Cardiac fibroblast (primary cell): ENCODE results near the gene FBXO34.
A peak's percentile ranks its signal among the peaks of the same experiment; 100 is the strongest.

ENCODE experiments used
- DNase-seq, 2 donors: peaks; one replicate each; pipeline versions ENCODE4 v3.0.0 to v3.0.0-alpha.2; 2010; ENCODE audit warnings: low read depth in 2 of 2
- H3K4me3 ChIP-seq, 2 donors: replicated peaks in 1 of 2; 1 replicate in 1 of 2; 2 replicates in 1 of 2; pipeline ENCODE4 v1.5.1; 2011; ENCODE audit warnings: low read depth in 2 of 2, low read length in 2 of 2, mild to moderate bottlenecking in 2 of 2, moderate library complexity in 1 of 2
- TF ChIP-seq, protein P1 (sequence below): IDR thresholded peaks from one replicate; pipeline ENCODE4 v1.5.1; 2011; ENCODE audit warnings: low read depth, mild to moderate bottlenecking, low read length, inconsistent platforms

FBXO34 gene

GRCh38 chr14:55249423-55249822 lies 21.8 kb upstream of the FBXO34 start:
- no peak overlapping the region for H3K4me3 ChIP-seq
- TF ChIP-seq, protein P1, sequence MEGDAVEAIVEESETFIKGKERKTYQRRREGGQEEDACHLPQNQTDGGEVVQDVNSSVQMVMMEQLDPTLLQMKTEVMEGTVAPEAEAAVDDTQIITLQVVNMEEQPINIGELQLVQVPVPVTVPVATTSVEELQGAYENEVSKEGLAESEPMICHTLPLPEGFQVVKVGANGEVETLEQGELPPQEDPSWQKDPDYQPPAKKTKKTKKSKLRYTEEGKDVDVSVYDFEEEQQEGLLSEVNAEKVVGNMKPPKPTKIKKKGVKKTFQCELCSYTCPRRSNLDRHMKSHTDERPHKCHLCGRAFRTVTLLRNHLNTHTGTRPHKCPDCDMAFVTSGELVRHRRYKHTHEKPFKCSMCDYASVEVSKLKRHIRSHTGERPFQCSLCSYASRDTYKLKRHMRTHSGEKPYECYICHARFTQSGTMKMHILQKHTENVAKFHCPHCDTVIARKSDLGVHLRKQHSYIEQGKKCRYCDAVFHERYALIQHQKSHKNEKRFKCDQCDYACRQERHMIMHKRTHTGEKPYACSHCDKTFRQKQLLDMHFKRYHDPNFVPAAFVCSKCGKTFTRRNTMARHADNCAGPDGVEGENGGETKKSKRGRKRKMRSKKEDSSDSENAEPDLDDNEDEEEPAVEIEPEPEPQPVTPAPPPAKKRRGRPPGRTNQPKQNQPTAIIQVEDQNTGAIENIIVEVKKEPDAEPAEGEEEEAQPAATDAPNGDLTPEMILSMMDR, result no peak
- DNase-seq, result peak; percentile 45 to 62

DNA sequence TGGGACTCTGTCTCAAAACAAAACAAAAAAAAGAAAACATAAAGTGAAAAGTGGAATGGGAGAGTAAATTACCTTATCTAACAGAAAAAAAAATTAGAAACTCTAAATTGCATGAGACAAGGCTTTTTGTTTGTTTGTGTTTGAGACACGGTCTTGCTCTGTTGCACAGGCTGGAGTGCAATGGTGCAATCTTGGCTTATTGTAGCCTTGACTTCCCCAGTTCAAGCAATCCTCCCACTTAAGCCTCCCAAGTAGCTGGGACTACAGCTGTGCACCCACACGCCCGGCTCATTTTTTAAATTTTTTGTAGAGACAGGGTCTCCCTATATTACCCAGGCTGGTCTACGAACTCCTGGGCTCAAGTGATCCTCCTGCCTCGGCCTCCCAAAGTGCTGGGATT lies 17.9 kb upstream of the FBXO34 start:
- no peak for DNase-seq
- no peak overlapping the region for H3K4me3 ChIP-seq
- TF ChIP-seq, protein P1, result no peak

DNA sequence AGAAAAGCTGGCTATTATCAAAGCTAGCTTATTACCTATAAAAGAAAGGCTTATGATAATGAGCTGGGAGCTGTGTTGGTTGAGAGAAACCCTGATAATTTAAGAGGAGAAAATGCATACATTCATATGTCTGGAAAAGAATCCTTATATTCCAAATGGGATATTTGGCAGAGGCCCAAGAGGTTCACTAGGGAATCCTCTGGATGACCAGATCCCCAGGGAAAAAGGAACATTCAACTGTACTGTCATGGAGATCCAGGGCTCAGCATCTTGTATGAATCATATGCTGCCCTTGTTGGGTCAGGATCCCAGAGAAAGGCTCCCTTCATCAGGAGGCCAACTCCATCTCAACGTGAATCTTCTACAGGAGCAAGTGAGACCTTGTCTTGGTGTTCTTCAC lies 16.6 kb upstream of the FBXO34 start:
- TF ChIP-seq, protein P1, result no peak
- no peak for DNase-seq
- H3K4me3 ChIP-seq, result no peak overlapping the region

DNA sequence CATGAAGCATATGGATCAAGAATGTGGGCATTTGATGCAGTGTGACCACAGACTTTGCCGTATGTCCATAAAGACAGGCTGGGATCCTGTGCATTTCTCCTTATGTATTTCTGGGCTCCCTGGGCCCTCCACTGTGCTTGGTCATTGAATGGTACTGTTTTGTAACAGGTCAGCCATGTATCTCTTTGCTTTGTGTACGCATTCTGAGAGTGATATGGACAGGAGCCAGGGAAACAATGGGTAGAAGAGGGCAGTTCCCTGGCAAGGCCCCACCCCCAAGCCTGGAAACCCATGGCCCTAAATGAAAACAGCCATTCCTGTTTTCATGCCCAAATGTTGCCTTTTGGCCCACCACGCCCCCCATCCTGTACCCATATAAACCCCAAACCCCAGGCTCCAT lies 15.2 kb upstream of the FBXO34 start:
- TF ChIP-seq, protein P1, result no peak
- H3K4me3 ChIP-seq, result no peak overlapping the region
- no peak for DNase-seq

DNA sequence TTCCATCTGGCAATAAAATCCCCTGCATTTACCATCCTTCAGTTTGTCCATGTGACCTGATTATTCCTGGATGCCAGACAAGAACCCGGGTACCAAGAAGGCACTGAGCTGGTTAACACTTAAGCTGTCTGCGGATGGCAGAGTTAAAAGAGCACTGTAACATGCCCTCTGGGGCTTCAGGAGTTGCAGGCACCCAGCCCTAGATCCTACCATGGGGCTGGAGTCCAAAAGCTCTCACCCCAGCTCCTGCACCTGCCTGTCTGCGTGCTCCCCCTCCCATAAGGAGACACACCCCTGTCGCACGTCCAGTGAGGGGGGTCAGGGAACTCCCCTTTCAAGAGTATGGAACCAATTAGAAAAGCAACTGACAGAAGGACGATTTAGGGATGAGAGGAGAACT lies 14.6 kb upstream of the FBXO34 start:
- TF ChIP-seq, protein P1, result no peak
- DNase-seq, result no peak
- no peak overlapping the region for H3K4me3 ChIP-seq

DNA sequence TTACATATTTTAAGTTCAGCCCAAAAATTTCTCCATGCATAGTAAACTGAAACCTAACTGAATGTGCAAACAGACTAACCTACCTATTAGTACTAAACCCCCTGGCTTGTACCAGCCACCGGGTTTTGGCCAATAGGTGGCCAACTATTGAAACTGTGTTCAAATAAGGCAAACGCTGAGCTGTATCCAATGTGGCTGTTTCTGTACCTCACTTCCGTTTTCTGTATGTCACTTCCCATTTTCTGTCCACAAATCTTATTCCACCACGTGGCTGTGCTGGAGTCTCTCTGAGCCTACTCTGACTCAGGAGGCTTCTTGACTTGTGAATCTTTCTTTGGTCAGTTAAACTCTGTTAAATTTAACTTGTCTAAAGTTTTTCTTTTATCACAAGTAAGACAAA lies 6.0 kb upstream of the FBXO34 start:
- no peak overlapping the region for H3K4me3 ChIP-seq
- DNase-seq, result no peak
- TF ChIP-seq, protein P1, result no peak

- TF ChIP-seq, protein P1, result no peak
- DNase-seq, result peak in 1 of 2 donors; percentile 34
- no peak overlapping the region for H3K4me3 ChIP-seq
These were observed 3.4 kb upstream of the FBXO34 start for GRCh38 chr14:55267820-55268219.
